GM15510 (cell line): ENCODE measurements around the gene EYA2.

Experiments used
- POLR2A ChIP-seq: IDR thresholded peaks from 3 replicates; pipeline ENCODE4 v1.6.1; 2011; ENCODE audit warnings: borderline replicate concordance; ENCODE audit not compliant: insufficient read length; ENCODE audit errors: extremely low read depth

The EYA2 gene

DNA sequence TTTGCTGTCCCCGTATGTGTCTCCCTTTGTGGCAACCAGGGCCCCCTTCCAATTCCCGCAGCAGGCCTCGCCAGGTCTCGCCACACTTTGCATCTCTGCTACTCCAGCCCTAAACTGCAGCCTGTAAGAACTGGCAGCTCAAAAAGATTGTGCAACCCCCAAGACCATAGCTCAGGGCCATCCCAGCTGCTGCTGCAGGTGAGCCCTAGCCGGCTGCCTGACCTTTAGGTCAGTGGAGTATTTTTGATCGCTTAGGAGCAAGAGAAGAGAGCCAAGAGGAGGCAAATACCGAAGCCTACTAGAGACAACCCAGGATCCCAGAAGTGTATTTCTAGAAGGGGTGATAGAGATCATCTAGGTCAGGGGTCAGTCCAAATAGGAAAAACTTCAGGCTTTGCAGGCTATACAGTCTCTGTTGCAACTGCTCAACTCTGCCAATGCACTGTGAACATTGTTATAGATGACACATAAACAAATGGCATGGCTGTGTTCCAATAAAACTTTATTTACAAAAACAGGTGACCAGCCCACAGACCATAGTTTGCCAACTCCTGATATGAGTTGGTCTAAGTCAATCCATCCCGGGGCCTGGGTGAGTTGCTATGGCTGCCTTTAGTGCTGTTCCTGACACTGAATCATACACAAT is 138.4 kb downstream of the EYA2 start:
- no peak for TF ChIP-seq POLR2A

DNA sequence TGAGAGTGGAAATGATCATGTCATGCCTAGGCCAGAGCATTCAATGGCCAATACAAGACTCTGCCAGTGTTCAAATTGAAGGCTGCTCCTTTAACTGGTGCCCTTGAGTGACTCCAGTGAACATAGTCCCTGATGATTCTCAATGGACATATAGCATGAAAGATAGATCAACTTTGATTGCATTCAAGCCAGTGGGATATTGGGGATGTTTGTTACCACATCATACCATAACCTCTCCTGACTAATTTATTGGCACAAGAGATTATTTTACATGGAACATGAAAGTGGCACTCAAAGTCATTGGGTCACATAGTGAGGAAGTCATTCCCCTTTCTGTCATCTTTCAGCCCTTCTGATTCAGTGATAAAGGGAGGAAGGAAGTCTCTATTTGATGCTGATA is 139.0 kb downstream of the EYA2 start:
- TF ChIP-seq POLR2A: no peak

DNA sequence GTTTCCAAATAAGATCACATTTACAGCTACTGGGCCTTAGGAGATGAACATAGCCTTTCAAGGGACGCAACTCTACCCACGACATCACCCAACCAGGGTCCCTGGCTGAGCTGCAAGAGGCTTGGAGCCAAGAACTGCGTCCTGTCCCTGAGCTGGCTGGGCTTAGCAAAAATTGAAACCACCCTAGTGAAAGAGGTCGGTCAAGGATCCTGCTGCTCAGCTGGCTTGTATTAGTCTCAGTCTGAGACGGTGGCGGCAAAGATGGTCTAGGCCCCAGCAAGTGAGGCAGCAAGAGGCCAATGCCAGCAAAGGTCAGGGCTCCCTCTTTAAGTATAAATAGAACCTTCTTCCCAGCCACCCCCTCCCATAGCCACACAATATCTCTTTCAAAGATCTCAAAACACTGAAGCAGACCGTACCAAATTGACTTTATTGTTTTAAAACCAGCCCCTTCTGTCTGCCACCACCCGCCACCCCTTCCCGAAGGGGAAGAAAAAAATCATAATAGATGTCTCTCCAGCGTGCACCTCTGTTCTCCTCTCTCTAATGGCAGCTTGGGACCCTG is 140.5 kb downstream of the EYA2 start:
- no peak for TF ChIP-seq POLR2A

DNA sequence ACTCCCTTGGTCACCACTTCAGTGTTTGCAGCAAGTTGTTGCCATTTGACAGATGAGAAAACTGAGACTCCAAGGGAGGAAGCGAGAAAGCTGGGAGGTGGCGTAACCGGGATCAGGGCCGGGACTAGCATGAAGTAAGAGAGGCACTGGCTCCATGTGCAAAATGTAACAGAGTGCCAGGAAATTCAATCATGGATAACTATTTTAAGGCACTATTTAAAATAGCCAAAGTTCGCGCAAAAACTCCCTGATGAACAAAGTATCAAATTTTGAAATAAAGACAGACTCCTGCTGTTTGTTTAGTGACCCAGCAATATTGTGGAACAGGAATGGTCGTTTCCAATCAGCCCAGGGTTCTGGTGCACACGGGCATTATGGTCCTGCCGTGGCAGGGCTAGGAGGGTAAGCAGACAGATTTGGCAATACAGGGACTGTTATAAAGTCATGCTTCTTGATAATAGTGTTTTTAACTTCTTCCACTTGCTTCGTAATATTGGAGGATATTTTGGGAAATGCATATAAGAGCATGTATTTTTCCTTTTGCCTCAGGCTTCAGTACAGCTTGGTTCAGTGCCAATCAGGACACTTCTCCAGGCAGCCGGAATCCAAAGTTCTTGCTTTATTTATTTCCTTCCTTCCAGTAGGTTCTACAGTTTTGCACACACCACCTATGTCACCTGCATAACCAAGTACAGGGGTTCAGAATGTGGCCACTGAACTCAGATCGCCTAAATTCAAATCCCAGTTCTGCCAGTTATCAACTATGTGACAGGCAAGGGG is 141.6 kb downstream of the EYA2 start:
- no peak for TF ChIP-seq POLR2A

DNA sequence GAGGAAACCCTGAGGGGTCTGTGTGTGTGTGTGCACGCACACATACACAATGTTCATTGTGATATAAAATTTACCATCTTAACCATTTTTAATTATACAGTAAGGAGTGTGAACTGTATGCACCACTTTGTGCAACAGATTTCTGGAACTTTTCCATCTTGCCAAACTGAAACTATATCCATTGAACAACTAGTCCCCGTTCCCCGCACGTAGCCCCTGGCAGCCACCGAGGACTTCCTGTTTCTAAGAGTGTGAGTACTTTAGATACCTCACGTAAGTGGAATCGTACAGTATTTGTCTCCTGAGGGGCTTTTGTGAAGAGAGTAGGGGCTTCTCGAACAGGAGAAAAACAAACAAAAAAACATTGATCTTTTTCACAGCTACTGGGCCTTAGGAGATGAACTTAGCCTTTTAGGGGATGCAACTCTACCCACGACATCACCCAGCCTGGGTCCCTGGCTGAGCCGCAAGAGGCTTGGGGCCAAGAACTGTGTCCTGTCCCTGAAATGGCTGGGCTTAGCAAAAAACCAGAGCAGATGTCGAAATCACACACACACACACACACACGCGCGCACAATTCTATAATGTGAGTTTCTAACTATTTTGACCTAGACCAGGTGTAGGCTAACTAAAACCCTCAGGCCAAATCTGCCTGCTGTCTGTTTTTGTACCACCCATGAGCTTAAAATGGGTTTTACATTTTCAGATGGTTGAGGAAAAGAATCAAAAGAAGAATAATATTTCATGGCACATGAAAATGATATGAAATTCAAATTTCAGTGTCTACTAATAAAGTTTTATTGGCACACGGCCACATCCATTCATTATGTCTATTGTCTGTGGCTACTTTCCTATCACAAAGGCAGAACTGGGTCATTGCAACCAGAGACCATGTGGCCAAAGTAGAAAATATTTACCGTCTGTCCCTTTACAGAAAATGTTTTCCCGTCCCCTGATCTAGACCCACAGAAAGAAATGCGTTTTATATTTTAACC is 144.2 kb downstream of the EYA2 start:
- TF ChIP-seq POLR2A: no peak

DNA sequence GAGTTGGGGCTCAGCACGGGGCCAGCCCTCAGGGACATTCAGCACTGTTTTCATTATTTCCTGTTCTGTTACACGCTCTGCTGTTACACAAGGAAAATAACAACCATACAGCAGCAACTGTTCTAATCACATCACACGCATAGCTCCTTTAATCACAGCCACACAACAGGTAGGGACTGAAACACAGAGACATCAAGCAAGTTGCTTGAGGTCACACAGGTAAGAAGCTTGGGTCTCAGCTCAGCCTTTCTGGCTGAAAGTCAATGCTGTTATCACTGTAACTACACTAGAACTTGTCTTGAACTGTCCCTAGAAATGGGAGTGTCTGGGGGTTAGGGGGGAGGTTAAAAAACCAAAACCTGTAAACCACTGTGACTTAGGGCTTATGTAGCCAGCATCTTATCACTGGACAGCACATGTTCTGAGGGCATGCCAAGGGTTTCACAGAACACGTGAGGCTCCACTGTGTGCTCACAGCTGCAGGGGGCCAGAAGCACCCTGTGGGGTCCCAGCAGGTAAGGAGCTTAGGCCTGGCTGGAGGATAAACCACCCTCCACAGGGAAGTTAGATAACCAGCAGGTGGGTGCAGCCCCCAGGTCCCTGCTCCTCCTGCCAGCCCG is 146.0 kb downstream of the EYA2 start:
- TF ChIP-seq POLR2A: no peak

DNA sequence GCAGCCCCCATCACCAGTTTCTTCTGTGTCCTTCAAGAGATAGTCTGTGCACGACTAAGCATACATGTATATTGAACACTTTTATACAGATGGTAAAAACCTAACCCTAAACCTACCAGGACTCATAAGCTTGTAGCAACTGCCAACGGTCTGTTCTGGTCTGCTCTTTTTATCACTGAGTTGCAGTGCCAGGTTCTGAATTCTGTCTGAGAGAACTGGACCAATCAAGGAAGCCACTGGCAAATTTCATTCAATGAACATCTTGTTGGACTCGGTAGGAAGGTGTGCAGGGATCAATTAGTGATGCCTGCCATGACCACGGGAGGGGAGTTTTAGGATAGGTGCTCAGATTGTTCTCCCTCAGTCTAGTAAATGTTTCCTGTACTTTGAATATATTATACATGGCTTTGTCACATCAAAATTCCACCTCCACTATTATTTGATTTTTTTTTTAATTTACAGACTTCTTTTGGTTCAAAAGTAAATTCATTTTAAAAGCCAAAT is 146.8 kb downstream of the EYA2 start:
- TF ChIP-seq POLR2A: no peak

DNA sequence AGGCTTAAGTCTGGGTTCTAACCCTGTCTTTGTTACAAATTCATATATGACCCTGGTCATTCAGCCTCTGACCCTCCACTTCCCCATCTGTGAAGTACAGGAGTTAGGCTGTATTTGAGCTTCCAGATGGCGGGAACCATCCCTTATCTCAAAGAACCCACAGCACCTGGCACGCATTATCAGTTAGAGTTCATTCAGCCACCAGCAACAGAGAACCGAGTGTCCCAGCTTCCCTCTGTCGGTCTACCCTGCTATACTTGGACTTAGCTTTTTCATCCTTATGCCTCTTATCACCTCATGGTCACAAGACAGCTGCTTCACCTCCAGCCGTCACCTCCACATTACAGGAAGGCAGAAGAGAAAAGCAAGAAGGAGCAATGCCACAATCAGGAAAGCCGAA is 147.8 kb downstream of the EYA2 start:
- TF ChIP-seq POLR2A: no peak

DNA sequence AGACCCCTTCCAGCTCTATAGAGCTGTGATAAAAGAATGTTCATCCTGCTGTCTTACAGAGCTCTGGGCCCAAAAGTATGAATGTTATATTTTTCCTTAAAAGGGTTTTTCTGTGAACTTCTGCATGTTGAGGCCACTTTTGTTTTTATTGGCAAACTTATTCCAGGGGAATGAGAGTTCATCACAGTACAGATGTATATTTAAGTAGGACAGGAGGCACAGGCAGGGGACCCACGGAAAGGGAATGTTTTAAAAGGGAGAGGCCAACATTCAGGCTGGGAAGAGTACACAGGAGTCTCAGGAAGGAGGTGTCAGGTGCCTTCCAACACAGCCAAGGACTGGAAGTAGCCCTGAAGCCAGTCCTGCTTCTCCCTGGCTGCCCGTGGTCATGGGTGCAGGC is 148.4 kb downstream of the EYA2 start:
- TF ChIP-seq POLR2A: no peak

DNA sequence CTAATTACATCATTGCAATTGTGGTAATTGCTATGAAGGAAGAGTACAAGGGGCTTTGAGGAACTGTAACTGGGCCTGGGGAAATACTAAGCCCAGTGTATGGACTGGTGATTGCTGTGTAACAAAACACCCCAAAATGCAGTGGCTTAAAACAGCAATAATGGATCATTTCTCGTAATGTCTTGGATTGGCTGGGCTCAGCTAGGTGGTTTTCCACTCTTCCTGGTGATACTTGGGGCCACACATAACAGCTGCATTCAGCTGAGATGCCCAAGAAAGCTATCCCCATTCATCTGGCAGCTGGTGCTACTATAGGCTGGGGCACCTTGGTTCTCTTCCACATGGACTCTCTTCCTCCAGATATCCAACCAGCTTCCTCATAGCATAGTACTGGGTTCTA is 150.3 kb downstream of the EYA2 start:
- TF ChIP-seq POLR2A: no peak

DNA sequence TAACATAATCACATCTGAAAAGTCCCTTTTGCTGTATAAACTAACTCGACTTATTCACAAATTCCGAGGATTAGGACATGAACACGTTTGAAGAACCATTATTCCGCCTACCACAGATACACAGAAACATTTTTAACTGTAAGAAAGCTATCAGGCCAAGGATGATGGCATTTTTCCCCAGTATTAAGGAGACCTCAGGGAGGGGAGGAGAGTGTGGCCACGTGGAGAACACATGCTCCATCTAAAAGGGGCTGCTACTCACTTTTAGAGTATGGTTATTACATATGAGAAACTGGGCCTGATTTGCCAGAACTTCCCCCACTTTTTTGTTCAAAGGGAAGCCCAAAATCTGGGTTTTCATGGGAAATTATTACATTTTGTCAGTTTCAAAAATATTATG is 153.4 kb downstream of the EYA2 start:
- no peak for TF ChIP-seq POLR2A

DNA sequence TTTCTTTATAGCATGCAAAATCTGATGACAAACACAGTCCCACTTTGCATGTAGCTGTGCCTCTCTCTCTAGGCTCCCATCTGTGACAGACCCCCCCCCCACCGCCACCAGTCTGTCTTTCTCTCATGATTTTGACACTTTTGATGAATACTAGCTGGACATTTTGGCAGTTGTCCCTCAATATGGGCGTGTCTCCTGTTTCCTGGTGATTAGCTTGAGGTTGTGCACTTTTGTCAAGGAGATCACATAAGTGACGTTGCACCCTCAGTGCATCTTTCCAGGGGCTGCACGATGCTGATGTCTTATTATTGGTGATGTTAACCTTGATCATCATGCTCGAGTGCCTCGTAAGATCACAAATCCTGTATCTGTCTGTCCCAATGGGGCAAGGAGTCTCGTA is 155.1 kb downstream of the EYA2 start:
- TF ChIP-seq POLR2A: no peak

DNA sequence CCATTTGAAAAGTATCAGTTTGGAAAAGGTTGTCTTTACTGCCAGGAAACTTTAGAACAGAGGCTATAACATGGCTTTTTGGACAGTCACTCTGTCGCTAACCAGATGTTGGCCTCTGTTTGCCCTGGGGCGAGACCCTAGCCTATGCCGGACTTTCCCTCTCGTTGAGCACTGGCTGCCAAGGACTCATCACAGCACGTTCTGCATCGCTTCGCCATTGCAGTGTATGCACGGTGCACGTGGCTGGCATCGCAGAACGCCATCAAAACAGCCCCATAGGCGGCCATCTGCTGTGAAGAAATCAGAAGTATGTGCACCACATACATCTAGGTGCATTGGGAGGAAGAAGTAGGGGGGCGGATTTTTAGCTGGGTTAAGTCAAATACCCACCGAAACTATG is 156.4 kb downstream of the EYA2 start:
- TF ChIP-seq POLR2A: no peak

DNA sequence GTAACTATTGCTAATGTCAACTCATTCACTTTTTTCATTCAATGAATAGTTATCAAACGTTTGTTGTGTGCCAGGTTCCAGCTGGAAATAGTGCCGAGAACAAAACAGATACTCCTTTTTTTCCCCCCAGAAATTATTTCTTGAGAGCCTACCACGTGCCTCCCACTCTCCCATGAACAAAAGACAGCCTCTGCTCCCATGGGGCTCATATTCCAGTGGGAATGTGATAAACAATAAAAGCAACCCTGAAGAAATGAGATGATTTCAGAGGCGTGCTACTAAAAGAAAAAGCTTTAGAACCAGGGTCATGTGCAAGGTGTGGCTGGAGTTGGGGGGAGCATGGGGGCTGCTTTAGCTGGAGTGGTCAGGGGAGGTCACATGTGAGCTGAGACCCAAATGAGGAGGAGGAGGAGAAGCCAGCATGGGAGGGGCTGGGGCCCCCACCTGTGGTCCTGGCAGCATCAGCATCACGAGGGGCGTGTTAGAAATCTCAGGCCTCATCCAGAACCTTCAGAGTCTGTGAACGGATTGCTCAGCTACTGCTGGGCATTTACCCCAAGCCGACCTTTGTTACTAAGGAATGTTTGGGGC is 157.4 kb downstream of the EYA2 start:
- no peak for TF ChIP-seq POLR2A
